ENCODE data around the gene SLC10A7.

Gene SLC10A7

DNA sequence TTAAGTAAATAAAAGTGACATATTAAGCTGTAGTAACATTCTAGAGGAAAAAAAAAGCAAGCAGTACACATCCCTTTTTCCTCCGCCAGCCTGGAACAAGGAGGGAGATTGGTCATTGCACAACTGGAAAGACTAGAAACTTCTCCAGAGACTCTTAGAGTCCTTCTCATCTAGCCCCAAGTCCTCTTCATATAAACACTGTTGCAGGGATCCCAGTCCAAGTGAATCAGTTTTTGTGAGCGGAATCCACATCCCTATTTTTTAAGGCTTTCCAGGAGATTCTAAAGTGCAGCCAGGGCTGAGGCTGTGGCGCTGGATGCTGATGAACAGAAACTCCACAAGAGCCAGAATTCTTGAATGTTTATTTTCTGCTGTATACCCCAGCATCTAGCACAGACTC, 283.6 kb downstream of the SLC10A7 start:
- no peak overlapping the region for H3K9ac ChIP-seq (ENCODE audit: low read length)
- 0 out of 2 replicates have a peak, but pooled peaks cover 3% of the 10 kb centered on the region for H3K27me3 ChIP-seq (ENCODE audit: insufficient read depth, low read length)
- no peak overlapping the region for H3K4me3 ChIP-seq (ENCODE audit: low read depth, low read length, poor library complexity, severe bottlenecking)
- H3K9me2 ChIP-seq (ENCODE audit: low read depth, low read length): no peaks in the 10 kb centered on the region
- no peak overlapping the region for H3K27ac ChIP-seq (ENCODE audit: low read depth, low read length, poor library complexity, severe bottlenecking)
- no peak overlapping the region for H3K4me2 ChIP-seq (ENCODE audit: low read length)
- H3K9me3 ChIP-seq (ENCODE audit: low read length): no peaks in the 10 kb centered on the region
- no peaks in the 10 kb centered on the region for H3K79me2 ChIP-seq (ENCODE audit: insufficient read depth, low read length)
- no peak overlapping the region for H2AFZ ChIP-seq (ENCODE audit: low read length)
- no peaks in the 10 kb centered on the region for H3K36me3 ChIP-seq (ENCODE audit: insufficient read depth, low read length)
- no peaks in the 10 kb centered on the region for H4K20me1 ChIP-seq (ENCODE audit: insufficient read depth, low read length)
- no peaks in the 10 kb centered on the region for H3F3A ChIP-seq (ENCODE audit: insufficient read depth, low read length)
- TF ChIP-seq EZH2 (IDR thresholded peaks at IDR 0.05; ENCODE audit: borderline replicate concordance, low read length): no peak
- no peak for TF ChIP-seq CTCF (IDR thresholded peaks at IDR 0.05; ENCODE audit: low read length)
- peaks cover 5% of the 10 kb centered on the region for H3K4me1 ChIP-seq (ENCODE audit: insufficient read depth, low read length, severe bottlenecking)

GRCh38 chr4:146237092-146237491, 284.6 kb downstream of the SLC10A7 start:
- Histone ChIP-seq H3F3A (ENCODE audit: insufficient read depth, low read length) (no peaks in the 10 kb centered on the region), H3K9me3 (ENCODE audit: low read length) (no peaks in the 10 kb centered on the region), H2AFZ (ENCODE audit: low read length) (no peak overlapping the region), H3K4me1 (ENCODE audit: insufficient read depth, low read length, severe bottlenecking) (peaks cover under 1% of the 10 kb centered on the region), H3K9ac (ENCODE audit: low read length) (no peak overlapping the region), H3K4me3 (ENCODE audit: low read depth, low read length, poor library complexity, severe bottlenecking) (no peak overlapping the region), H3K36me3 (ENCODE audit: insufficient read depth, low read length) (no peaks in the 10 kb centered on the region), H3K27me3 (ENCODE audit: insufficient read depth, low read length) (0 out of 2 replicates have a peak, but pooled peaks cover 3% of the 10 kb centered on the region), H3K9me2 (ENCODE audit: low read depth, low read length) (no peaks in the 10 kb centered on the region), H3K79me2 (ENCODE audit: insufficient read depth, low read length) (no peaks in the 10 kb centered on the region), H4K20me1 (ENCODE audit: insufficient read depth, low read length) (no peaks in the 10 kb centered on the region), H3K27ac (ENCODE audit: low read depth, low read length, poor library complexity, severe bottlenecking) (no peak overlapping the region), H3K4me2 (ENCODE audit: low read length) (no peak overlapping the region)
- TF ChIP-seq EZH2 (IDR thresholded peaks at IDR 0.05; ENCODE audit: borderline replicate concordance, low read length) (no peak), CTCF (IDR thresholded peaks at IDR 0.05; ENCODE audit: low read length) (no peak)

GRCh38 chr4:146236216-146236615, 285.5 kb downstream of the SLC10A7 start:
- H4K20me1 ChIP-seq (ENCODE audit: insufficient read depth, low read length): no peaks in the 10 kb centered on the region
- TF ChIP-seq EZH2 (IDR thresholded peaks at IDR 0.05; ENCODE audit: borderline replicate concordance, low read length) (no peak), CTCF (IDR thresholded peaks at IDR 0.05; ENCODE audit: low read length) (no peak)

More at GRCh38 chr4:146236216-146236615, 285.5 kb downstream of the SLC10A7 start:
- Histone ChIP-seq H3K27ac (ENCODE audit: low read depth, low read length, poor library complexity, severe bottlenecking) (no peak overlapping the region), H3K4me3 (ENCODE audit: low read depth, low read length, poor library complexity, severe bottlenecking) (no peak overlapping the region), H3K36me3 (ENCODE audit: insufficient read depth, low read length) (no peaks in the 10 kb centered on the region), H3K9me3 (ENCODE audit: low read length) (no peaks in the 10 kb centered on the region), H3K4me2 (ENCODE audit: low read length) (no peak overlapping the region), H2AFZ (ENCODE audit: low read length) (no peak overlapping the region), H3K4me1 (ENCODE audit: insufficient read depth, low read length, severe bottlenecking) (no peaks in the 10 kb centered on the region), H3K27me3 (ENCODE audit: insufficient read depth, low read length) (0 out of 2 replicates have a peak, but pooled peaks cover 3% of the 10 kb centered on the region), H3K9me2 (ENCODE audit: low read depth, low read length) (no peaks in the 10 kb centered on the region), H3K9ac (ENCODE audit: low read length) (no peak overlapping the region), H3F3A (ENCODE audit: insufficient read depth, low read length) (no peaks in the 10 kb centered on the region), H3K79me2 (ENCODE audit: insufficient read depth, low read length) (no peaks in the 10 kb centered on the region)

All from OCI-LY1 (cell line).